Measurements from ENCODE around the gene SFTPB.

SFTPB gene

DNA sequence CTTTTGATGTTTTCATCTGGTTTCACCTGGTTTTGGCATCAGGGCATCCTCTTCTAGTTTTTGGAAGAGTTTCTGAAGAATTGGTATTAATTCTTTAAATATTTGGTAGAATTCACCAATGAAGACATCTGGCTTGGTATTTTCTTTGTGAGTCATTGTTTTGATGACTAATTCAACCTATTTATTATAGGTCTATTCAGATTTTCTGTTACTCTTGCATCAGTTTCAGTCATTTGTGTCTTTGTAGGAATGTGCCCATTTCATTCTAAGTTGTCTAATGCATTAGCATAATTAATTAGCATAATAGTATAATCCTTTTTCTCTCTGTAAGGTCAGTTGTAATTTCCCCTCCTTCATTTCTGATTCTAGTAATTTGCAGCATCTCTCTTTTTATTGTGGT is 34.2 kb upstream of the SFTPB start:
- TF ChIP-seq YY1 (IDR thresholded peaks at IDR 0.05; ENCODE audit: low read depth) = no peak
- TF ChIP-seq CEBPB (IDR thresholded peaks at IDR 0.05) = 0 out of 2 replicates have a peak, but pooled peaks have one; percentile 17

DNA sequence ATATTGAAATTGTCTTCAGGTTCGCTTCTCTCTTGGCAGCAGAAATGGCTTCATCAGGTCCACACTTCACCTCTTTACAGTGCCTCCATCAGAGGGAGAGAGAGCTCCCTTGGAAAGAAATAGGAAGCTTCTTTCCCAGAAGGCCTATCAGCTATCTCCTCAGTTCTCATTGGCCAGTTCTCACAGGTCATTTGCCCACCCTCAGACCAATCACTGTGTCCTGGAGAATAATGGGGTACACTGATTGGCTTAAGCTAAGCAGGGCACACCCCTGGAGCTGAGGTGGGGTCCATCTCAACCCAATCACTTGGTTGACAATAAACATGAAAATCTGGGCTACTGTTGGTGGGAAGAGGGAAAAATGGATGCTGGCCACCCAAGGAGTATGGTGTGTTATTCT is 31.3 kb upstream of the SFTPB start:
- TF ChIP-seq, protein P1, sequence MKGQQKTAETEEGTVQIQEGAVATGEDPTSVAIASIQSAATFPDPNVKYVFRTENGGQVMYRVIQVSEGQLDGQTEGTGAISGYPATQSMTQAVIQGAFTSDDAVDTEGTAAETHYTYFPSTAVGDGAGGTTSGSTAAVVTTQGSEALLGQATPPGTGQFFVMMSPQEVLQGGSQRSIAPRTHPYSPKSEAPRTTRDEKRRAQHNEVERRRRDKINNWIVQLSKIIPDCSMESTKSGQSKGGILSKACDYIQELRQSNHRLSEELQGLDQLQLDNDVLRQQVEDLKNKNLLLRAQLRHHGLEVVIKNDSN (IDR thresholded peaks at IDR 0.05) = 0 out of 2 replicates have a peak, but pooled peaks have one; percentile 34
- no peak for TF ChIP-seq FOXM1 (IDR thresholded peaks at IDR 0.05; ENCODE audit: borderline replicate concordance, low read depth)
- no peak for TF ChIP-seq RAD21 (IDR thresholded peaks at IDR 0.05; ENCODE audit: low read depth)
- TF ChIP-seq, protein P2, sequence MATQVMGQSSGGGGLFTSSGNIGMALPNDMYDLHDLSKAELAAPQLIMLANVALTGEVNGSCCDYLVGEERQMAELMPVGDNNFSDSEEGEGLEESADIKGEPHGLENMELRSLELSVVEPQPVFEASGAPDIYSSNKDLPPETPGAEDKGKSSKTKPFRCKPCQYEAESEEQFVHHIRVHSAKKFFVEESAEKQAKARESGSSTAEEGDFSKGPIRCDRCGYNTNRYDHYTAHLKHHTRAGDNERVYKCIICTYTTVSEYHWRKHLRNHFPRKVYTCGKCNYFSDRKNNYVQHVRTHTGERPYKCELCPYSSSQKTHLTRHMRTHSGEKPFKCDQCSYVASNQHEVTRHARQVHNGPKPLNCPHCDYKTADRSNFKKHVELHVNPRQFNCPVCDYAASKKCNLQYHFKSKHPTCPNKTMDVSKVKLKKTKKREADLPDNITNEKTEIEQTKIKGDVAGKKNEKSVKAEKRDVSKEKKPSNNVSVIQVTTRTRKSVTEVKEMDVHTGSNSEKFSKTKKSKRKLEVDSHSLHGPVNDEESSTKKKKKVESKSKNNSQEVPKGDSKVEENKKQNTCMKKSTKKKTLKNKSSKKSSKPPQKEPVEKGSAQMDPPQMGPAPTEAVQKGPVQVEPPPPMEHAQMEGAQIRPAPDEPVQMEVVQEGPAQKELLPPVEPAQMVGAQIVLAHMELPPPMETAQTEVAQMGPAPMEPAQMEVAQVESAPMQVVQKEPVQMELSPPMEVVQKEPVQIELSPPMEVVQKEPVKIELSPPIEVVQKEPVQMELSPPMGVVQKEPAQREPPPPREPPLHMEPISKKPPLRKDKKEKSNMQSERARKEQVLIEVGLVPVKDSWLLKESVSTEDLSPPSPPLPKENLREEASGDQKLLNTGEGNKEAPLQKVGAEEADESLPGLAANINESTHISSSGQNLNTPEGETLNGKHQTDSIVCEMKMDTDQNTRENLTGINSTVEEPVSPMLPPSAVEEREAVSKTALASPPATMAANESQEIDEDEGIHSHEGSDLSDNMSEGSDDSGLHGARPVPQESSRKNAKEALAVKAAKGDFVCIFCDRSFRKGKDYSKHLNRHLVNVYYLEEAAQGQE (IDR thresholded peaks at IDR 0.05; ENCODE audit: low read depth) = no peak
- TF ChIP-seq TCF12 (IDR thresholded peaks at IDR 0.05; ENCODE audit: low read depth) = no peak
- TF ChIP-seq TAF1 (IDR thresholded peaks at IDR 0.05; ENCODE audit: low read depth) = no peak

DNA sequence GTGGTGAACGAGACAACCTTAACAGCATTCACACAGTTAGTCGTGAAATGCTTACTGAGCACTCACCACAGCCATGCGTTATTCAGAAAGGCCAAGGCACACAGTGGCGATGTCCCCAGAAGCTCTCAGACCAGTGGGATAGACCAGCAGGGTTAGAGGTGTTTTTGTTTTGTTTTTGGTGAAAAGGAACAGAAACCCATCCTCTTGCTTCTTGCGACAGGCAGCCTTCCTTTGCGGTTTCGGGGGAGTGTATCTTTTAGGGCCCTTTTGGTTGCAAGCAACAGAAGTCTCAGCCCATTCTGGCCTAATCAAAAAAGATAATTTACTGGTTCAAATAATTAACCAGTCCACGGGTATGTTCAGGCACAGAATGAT is 30.9 kb upstream of the SFTPB start:
- TF ChIP-seq CEBPB (IDR thresholded peaks at IDR 0.05) = no peak
- TF ChIP-seq FOXM1 (IDR thresholded peaks at IDR 0.05; ENCODE audit: borderline replicate concordance, low read depth) = no peak
- no peak for TF ChIP-seq CREB1 (IDR thresholded peaks at IDR 0.05; ENCODE audit: low read depth)
- TF ChIP-seq EP300 (IDR thresholded peaks at IDR 0.05; ENCODE audit: borderline replicate concordance) = no peak
- no peak for TF ChIP-seq TCF12 (IDR thresholded peaks at IDR 0.05; ENCODE audit: low read depth)
- TF ChIP-seq, protein P2 (IDR thresholded peaks at IDR 0.05; ENCODE audit: low read depth) = no peak
- no peak for TF ChIP-seq NFIC (IDR thresholded peaks at IDR 0.05)
- no peak for TF ChIP-seq EGR1 (IDR thresholded peaks at IDR 0.05)
- no peak for TF ChIP-seq TAF1 (IDR thresholded peaks at IDR 0.05; ENCODE audit: low read depth)
- no peak for TF ChIP-seq TEAD4 (IDR thresholded peaks at IDR 0.05)
- no peak for TF ChIP-seq ZBTB7A (IDR thresholded peaks at IDR 0.05; ENCODE audit: low read depth)
- TF ChIP-seq, protein P1 (IDR thresholded peaks at IDR 0.05) = no peak
- no peak for TF ChIP-seq YY1 (IDR thresholded peaks at IDR 0.05; ENCODE audit: low read depth)
- TF ChIP-seq RAD21 (IDR thresholded peaks at IDR 0.05; ENCODE audit: low read depth) = no peak

DNA sequence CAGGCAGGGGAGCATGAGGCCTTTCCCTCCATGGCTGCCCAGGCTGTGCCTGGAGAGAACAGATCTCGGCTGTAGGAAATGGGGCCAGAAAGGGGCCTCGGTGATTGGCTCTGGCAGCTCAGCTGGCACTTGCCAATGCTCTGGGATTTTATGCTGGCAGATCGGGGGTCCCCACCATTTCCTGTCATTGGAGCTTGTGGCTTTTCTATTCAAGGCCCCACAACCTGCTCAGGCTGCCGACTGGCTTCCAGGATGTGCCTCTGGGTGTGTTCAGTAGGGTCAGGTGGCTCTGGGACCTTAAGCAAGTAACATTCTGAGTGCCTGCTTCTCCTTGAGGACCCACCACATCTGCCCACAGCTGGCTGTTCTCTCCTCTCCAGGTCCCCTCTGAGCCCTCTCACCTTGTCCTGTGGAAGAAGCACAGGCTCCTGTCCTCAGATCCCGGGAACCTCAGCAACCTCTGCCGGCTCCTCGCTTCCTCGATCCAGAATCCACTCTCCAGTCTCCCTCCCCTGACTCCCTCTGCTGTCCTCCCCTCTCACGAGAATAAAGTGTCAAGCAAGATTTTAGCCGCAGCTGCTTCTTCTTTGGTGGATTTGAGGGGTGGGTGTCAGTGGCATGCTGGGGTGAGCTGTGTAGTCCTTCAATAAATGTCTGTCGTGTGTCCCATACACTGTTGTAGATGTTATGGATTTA is 30.3 kb upstream of the SFTPB start:
- TF ChIP-seq ZBTB7A (IDR thresholded peaks at IDR 0.05; ENCODE audit: low read depth) (no peak), YY1 (IDR thresholded peaks at IDR 0.05; ENCODE audit: low read depth) (no peak), TAF1 (IDR thresholded peaks at IDR 0.05; ENCODE audit: low read depth) (no peak), FOXM1 (IDR thresholded peaks at IDR 0.05; ENCODE audit: borderline replicate concordance, low read depth) (no peak), EP300 (IDR thresholded peaks at IDR 0.05; ENCODE audit: borderline replicate concordance) (no peak), NFIC (IDR thresholded peaks at IDR 0.05) (no peak), TEAD4 (IDR thresholded peaks at IDR 0.05) (no peak)
- TF ChIP-seq, protein P2 (IDR thresholded peaks at IDR 0.05; ENCODE audit: low read depth) = no peak

DNA sequence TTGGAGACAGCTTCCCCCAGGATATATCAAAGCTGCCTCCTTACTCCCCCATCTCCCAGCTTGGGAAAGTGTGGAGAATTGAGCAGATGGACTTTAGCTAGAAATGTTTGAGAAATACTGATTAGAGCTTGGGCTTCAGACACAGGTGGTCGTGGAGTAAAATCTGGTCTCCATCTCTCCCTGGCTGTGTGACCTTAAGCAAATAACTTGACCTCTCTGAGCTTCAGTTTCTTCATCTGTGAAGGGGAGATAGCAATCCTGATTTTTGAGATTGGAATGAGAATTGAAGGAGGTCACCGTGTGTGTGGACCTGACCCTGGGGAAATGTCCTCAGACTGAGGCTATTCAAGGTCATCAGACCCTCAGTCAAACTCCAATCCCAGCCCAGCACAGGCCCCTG is 29.7 kb upstream of the SFTPB start:
- TF ChIP-seq EGR1 (IDR thresholded peaks at IDR 0.05) (no peak), CREB1 (IDR thresholded peaks at IDR 0.05; ENCODE audit: low read depth) (no peak)

DNA sequence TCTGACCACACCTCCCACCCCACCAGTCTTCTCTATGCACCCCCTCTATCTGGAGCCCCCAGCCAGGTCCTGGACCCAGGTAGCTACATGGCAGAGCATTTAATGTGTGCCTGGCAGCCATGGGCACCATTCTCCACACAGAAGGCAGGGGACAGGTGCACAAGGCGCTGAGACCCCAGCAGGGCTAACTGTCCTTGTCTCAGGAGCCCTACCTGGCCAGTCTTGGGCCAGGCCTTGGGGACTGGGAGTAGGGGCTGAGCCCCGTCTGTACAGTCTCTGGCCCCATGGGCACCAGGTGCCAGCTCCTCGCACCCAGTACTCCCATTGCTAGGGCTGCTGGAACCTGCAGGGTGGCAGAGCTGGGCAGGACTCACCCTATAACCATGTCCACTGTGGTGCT is 29.1 kb upstream of the SFTPB start:
- TF ChIP-seq TAF1 (IDR thresholded peaks at IDR 0.05; ENCODE audit: low read depth) (no peak), NFIC (IDR thresholded peaks at IDR 0.05) (no peak), TEAD4 (IDR thresholded peaks at IDR 0.05) (no peak), EP300 (IDR thresholded peaks at IDR 0.05; ENCODE audit: borderline replicate concordance) (no peak), ZBTB7A (IDR thresholded peaks at IDR 0.05; ENCODE audit: low read depth) (no peak), FOXM1 (IDR thresholded peaks at IDR 0.05; ENCODE audit: borderline replicate concordance, low read depth) (no peak)
- TF ChIP-seq, protein P1 (IDR thresholded peaks at IDR 0.05) = no peak
- TF ChIP-seq, protein P3, sequence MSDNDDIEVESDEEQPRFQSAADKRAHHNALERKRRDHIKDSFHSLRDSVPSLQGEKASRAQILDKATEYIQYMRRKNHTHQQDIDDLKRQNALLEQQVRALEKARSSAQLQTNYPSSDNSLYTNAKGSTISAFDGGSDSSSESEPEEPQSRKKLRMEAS (IDR thresholded peaks at IDR 0.05) = no peak

Data from Ishikawa (cell line).